ENCODE results near the gene SH3RF2.

Gene SH3RF2

DNA sequence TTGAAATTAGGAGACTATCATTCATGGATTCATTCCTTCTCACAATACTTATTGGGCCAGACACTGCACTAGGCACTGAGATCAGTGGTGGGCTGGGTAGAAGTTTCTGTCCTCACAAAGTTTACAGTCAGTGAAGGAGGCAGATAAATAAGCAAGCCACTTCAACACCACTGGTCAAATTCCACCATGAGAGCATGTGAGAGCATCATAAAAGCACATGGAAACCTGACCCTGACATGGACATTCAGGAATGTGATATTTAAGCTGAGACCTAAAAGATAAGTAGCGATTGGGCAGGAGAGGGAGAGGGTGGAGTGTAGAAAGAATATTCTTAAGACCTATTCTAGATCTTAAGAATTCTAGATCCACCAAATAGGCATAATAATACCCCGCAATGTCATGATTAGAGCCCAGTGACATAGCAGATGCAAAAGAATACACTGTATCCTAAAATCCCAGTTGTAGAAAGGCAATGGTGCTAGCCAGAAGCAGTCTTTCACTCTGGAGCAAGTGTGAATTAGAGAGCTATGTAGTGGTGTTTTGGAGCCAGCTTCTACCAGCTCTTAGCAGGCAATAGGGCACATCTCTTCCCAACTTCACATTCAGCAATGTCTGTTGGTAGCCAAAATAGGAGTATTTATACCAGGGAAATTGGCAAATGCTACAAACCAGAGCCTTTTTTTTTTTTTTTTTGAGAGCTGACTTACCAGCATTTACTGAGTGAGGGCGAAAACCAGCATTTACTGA lies 46.4 kb downstream of the SH3RF2 start:
- in situ Hi-C loops (cut with HindIII; ENCODE audit: low sequenced_read_pairs) = no loop called here

DNA sequence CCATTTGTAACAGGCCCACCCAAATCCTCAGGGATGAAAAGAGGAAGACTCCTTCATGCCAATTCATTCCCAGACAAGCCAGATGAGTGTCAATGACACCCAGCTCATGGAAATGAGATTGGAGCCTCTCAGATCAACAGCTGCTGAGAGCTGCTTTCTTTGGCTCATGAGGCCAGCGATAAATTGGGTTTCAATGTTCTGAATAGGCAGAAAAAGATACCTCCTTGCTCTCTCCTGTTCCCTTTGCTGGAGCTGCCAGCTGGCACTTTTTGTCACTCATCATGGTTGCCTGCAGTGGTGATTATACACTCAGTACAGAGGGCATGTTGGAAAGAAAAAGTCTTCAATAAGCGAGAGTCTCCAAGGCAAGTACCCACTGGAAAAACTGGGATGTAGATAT lies 47.1 kb downstream of the SH3RF2 start:
- in situ Hi-C loops (cut with HindIII; ENCODE audit: low sequenced_read_pairs) = no loop called here
- TF ChIP-seq, protein P1, sequence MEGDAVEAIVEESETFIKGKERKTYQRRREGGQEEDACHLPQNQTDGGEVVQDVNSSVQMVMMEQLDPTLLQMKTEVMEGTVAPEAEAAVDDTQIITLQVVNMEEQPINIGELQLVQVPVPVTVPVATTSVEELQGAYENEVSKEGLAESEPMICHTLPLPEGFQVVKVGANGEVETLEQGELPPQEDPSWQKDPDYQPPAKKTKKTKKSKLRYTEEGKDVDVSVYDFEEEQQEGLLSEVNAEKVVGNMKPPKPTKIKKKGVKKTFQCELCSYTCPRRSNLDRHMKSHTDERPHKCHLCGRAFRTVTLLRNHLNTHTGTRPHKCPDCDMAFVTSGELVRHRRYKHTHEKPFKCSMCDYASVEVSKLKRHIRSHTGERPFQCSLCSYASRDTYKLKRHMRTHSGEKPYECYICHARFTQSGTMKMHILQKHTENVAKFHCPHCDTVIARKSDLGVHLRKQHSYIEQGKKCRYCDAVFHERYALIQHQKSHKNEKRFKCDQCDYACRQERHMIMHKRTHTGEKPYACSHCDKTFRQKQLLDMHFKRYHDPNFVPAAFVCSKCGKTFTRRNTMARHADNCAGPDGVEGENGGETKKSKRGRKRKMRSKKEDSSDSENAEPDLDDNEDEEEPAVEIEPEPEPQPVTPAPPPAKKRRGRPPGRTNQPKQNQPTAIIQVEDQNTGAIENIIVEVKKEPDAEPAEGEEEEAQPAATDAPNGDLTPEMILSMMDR (IDR thresholded peaks at IDR 0.05; ENCODE audit: low read depth, low read length, missing control alignments) = no peak
- no peak overlapping the region for H3K4me3 ChIP-seq (ENCODE audit: low read depth, low read length)
- no peak for DNase-seq (ENCODE audit: low read depth)

More for the DNA sequence above, 46.4 kb downstream of the SH3RF2 start:
- TF ChIP-seq, protein P1 (IDR thresholded peaks at IDR 0.05; ENCODE audit: low read depth, low read length, missing control alignments) = no peak
- no peak overlapping the region for H3K4me3 ChIP-seq (ENCODE audit: low read depth, low read length)
- no peak for DNase-seq (ENCODE audit: low read depth)

DNA sequence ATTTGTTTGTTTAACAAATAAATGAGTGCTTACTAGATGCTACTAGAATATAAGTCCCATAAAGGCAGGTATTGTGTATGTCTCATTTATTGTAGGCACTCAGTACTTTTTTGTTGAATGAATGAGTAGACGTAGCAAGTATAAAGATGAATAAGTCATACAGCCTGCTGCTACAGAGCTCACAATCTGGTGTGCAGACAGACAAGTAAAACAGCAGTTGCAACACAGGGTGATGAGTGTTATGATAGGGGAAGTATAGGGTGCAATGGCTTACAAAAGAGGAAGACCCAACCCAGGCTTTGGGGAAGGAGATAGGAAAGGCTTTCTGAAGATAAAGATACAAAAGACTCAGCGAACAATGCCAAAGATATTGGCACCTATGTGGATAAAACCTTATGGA lies 47.7 kb downstream of the SH3RF2 start:
- TF ChIP-seq, protein P1 (IDR thresholded peaks at IDR 0.05; ENCODE audit: low read depth, low read length, missing control alignments) = no peak

DNA sequence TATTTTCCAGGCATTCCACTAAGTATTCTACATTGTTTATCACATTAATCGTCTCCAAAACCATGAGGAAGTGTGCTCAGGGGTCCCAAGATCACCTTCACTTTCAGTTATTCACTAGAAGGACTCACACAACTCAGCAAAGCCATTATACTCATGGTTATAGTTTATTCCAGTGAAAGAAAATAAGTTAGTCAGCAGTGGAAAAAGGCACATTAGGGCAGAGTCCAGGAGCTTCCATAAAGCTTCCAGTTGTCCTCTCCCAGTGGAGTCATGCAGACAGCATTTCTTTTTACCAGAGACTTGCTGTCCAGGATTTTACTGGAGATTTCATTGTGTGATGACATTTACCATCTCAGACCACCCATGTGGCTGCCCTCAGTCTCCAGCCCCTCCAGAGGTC lies 51.5 kb downstream of the SH3RF2 start:
- in situ Hi-C loops (cut with HindIII; ENCODE audit: low sequenced_read_pairs) = no loop called here
- TF ChIP-seq, protein P1 (IDR thresholded peaks at IDR 0.05; ENCODE audit: low read depth, low read length, missing control alignments) = no peak
- no peak overlapping the region for H3K4me3 ChIP-seq (ENCODE audit: low read depth, low read length)
- DNase-seq (ENCODE audit: low read depth) = no peak

More for the DNA sequence above, 47.7 kb downstream of the SH3RF2 start:
- no peak overlapping the region for H3K4me3 ChIP-seq (ENCODE audit: low read depth, low read length)
- in situ Hi-C loops (cut with HindIII; ENCODE audit: low sequenced_read_pairs) = no loop called here
- DNase-seq (ENCODE audit: low read depth) = no peak

DNA sequence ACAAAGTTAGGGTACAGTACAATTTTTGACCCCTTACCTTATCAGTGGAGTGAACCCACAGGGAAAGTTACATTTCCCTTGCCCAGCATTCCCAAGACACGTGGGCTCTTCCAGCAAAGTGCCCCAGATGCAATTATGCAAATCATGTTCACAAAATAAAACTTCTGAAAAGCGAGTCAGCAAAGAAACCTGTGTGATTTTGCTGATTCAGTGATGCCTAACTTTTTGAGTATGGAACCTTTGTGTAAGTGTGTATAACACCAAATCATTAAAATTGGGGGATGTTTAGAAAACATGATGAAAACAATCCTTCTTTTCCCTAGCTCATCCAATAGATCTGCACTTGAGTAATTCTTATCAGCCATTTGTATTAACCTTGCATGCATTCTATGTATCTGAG lies 52.6 kb downstream of the SH3RF2 start:
- no peak overlapping the region for H3K4me3 ChIP-seq (ENCODE audit: low read depth, low read length)
- TF ChIP-seq, protein P1 (IDR thresholded peaks at IDR 0.05; ENCODE audit: low read depth, low read length, missing control alignments) = no peak
- in situ Hi-C loops (cut with HindIII; ENCODE audit: low sequenced_read_pairs) = no loop called here
- DNase-seq (ENCODE audit: low read depth) = no peak

DNA sequence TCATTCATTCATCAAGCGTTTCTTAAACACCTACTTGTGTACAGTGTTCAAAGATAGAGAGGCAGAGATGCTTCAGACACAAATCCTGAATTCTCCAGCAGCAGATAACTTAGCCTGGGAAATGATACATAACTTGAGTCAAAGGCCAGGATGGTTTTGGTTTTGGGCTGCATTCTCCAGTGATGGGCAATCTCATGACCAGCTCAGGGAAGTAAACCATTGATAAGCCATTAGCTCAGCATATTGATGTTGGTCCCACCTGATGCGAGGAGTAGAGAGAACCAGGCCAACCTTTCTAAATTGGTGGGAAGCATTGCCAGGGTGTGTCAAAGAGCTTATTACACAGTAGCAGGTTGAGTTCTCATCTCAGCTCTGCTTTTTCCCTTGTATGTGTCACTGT lies 53.0 kb downstream of the SH3RF2 start:
- TF ChIP-seq, protein P1 (IDR thresholded peaks at IDR 0.05; ENCODE audit: low read depth, low read length, missing control alignments) = no peak
- DNase-seq (ENCODE audit: low read depth) = no peak
- in situ Hi-C loops (cut with HindIII; ENCODE audit: low sequenced_read_pairs) = no loop called here
- no peak overlapping the region for H3K4me3 ChIP-seq (ENCODE audit: low read depth, low read length)

Data from astrocyte of the cerebellum (primary cell).